Stimulated activated CD4-positive, alpha-beta T cell treated with anti-CD3 and anti-CD28 coated beads, Interleukin-1b, Interleukin-23, amount 100 ng/mL, for 1 hour (primary cell): ENCODE measurements around the gene RAB14.
A peak's percentile ranks its signal among the peaks of the same experiment; 100 is the strongest.
"Not testable (repeated sequence)": the region's sequence is repeated elsewhere in the genome, so short reads cannot be mapped to it uniquely, and the experiment has no call there.

Source experiments
- DNase-seq, 2 donors: peaks; one replicate each; pipeline ENCODE4 v3.0.0-alpha.2; 2020; ENCODE audit warnings: low read depth in 2 of 2

RAB14 gene

DNA sequence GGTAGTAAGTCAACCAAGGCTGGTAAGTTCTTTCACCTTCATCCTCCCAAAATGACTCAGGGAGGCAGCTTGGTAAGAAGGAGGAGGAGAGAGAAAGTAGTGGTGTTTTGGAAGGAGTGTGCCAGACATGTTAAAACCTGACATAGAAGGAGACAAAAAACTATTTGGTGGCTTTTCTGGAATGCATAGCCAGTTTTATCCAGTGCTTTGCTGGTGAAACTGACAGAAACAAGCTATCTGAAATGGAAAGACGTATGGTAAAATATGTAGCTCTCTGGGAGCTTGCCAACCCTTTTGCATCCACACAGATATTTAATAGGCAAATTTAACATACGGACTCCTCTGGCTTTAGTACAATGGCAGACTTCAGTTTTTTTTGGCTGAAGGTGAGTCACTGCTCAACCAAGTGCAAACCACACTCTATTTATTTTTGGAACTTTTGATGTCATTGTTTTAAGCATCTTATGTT is 45.4 kb downstream of the RAB14 start:
- no peak for DNase-seq

DNA sequence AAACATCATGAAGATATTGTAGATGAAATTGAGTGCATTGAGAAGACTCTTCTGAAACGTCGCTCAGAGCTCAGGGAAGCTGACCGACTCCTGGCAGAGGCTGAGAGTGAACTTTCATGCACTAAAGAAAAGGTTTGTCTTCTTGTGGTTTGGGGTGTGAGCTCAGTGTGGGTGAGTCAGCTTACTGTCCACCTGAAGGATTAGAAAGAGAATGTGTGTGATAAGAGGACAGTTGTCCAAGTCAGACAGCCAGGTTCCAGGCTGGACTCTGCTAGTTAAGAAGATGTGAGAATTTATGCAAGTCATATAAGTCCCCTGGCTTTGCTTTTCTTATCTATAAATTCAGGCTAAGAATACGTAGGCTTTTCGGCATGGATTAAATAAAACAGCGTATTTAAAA is 46.9 kb downstream of the RAB14 start:
- no peak for DNase-seq

DNA sequence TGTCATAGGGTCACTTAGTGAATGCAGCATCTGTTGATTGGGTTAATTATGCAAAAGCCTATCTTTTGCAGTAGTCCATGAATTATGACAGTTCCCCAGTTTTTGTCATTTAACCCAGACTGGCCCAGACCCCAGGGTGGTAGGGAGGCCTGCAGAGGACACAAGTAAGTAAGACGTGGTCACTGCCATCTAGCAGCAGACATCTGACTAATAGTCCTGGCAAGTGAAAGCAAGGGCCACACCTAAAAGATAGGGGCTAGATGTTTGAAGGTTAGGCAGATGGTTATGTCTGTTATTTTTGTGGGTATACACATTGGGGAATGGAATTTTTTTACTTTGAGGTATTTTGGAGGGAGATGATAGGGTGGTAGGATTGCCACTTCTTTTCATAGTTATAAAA is 48.0 kb downstream of the RAB14 start:
- no peak for DNase-seq

DNA sequence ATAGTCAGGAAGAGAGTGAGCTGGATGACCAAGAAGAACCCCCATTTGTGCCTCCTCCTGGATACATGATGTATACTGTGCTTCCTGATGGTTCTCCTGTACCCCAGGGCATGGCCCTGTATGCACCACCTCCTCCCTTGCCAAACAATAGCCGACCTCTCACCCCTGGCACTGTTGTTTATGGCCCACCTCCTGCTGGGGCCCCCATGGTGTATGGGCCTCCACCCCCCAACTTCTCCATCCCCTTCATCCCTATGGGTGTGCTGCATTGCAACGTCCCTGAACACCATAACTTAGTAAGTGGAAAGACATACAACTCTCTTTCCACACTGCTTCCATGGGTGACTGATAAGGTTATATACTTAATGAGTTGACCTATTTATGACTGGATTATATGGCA is 51.5 kb downstream of the RAB14 start:
- DNase-seq: no peak

DNA sequence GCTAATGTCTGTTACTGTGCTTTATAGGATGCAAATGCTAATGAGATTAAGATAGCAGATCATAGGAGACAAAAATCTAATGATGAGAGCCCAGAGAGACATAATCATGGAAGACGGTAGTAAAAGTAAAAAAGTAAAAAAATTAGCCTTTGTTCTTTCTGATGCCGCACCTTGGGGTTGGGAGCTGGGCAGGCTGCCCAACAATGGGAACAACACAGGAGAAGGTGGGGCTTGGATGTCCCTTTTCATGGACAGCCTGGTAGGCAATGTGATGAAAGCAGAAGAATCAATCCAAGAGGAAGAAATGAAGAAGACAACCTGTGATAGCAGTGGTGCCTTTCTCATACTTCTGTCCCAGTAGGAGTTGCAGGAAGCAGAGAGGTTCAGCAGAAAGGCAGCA is 57.2 kb downstream of the RAB14 start:
- DNase-seq: no peak

DNA sequence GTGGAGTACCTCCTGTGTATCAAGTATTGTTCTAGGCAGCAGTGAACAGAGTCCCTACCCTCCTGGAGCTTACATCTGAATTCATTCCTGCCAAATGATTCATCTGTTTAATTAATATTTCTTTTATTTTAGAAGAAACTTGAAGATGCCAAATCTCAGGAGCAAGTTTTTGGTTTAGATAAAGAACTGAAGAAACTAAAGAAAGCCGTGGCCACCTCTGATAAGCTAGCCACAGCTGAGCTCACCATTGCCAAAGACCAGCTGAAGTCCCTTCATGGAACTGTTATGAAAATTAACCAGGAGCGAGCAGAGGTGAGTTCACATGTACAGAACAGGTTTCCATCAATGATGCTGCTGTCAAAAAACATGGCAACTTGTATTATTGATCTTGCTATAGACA is 57.9 kb downstream of the RAB14 start:
- no peak for DNase-seq

DNA sequence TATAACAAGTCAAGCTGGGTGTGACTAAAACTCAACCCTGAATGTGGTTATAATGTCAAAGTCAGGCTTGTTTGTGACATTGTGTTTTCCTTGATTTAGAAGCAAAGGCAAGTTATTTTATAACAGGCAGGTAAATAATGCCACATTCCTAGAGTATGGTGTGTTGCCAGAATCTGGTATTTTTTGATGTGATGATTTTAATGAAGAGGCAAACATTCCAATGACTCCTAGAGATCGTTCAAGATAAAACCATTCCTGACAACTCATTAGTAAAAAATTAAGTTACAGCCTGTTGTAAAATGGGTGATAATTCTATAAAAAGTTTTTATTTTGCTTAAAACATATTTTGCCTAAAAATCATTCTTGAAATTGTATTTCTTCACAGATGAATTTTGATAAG is 60.0 kb downstream of the RAB14 start:
- DNase-seq: no peak

DNA sequence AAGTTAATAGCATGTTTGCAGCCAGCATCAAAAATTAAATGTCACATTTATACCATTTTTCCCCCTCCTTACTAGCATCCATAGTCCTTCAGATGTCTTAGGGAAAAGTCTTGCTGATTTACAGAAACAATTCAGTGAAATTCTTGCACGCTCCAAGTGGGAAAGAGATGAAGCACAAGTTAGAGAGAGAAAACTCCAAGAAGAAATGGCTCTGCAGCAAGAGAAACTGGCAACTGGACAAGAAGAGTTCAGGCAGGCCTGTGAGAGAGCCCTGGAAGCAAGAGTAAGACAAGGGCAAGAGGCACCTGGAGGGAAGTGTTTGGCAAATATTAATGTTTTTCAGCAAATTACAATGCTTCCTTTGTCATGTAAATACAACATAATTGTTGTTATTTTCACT is 60.4 kb downstream of the RAB14 start:
- DNase-seq: no peak

DNA sequence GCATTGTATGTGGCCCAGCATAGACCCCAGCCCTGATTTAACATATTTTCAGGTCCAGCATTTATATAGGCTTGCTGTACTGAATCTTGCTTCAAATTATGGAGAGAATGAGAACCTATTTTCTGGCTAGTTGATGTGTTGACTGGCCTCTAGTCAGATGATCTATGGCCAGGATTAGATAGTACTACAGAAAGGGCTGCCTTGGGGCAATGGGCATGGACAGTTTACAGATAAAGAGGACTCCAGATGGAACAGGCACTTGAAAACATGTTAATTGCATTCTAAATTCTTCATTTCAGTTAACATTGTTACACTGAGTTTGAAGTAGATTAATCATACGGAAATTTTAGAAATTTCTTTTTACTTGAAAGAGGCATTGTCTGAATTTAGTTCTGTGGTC is 61.5 kb downstream of the RAB14 start:
- DNase-seq: no peak

DNA sequence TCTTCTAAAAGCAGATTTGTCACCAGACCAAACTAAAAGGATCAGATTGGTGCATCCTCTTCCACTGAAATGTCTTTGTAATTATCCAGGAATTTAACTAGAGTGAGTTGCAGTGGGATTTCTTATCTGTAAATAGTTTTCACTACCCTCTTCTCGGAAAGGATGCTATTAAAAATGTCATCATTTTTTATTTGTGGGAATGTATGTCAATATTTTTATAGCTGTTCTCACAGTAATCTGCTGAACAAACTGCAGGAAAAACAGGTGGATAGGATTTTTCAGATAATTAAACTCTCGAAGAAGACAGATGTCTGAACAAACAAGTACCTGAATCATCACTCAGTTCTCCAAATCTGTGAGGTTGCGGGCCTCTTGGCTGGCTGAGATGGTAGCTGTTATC is 62.7 kb downstream of the RAB14 start:
- DNase-seq: no peak

DNA sequence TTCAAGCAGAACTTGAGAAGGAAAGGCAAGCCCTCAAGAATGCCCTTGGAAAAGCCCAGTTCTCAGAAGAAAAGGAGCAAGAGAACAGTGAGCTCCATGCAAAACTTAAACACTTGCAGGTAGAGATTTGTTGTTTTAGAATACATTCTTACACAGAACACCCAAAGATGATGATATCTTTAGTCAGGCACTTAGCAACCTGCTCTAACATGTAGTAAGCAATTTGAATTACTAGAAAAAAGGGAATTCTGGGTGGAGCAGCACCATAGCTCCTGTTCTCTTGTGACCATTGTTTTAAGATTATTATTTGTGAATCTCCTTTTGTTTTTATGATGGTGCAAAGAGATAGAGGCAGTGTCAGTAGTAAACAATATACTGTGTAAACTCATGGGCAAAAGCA is 63.1 kb downstream of the RAB14 start:
- DNase-seq: no peak

DNA sequence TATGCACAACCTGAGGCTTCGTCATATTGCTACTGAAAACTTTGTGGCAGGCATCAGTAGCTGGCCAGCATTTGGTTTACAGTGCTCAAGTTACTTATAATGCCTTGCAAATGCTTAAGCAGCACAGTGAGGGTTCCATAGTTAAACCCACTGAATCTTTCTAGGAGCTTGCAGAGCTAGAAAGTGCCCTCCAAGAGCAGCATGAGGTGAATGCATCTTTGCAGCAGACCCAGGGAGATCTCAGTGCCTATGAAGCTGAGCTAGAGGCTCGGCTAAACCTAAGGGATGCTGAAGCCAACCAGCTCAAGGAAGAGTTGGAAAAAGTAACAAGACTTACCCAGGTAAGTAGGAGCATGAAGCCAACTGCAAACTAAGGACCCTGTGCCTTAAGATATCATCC is 66.0 kb downstream of the RAB14 start:
- no peak for DNase-seq

DNA sequence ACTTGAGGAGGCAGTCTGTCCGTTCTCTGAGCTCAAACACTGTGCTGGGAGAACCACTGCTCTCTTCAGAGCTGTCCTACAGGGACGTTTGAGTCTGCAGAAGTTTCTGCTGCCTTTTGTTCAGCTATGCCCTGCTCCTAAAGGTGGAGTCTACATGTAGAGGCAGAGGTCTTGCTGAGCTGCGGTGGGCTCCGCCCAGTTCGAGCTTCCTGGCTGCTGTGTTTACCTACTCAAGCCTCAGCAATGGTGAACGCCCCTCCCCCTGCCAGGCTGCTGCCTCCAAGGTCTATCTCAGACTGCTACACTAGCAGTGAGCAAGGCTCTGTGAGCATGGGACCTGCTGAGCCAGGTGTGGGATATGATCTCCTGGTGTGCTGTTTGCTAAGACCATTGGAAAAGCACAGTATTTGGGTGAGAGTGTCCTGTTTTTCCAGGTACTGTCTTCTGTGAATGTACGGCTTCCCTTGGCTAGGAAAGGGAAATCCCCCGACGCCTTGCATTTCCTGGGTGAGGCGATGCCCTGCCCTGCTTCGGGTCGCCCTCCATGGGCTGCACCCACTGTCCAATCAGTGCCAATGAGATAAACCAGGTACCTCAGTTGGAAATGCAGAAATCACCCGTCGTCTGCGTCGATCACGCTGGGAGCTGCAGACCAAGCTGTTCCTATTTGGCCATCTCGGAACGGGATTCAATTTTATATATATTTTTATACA is 68.4 kb downstream of the RAB14 start:
- DNase-seq: peak in 1 of 2 donors; percentile 44

DNA sequence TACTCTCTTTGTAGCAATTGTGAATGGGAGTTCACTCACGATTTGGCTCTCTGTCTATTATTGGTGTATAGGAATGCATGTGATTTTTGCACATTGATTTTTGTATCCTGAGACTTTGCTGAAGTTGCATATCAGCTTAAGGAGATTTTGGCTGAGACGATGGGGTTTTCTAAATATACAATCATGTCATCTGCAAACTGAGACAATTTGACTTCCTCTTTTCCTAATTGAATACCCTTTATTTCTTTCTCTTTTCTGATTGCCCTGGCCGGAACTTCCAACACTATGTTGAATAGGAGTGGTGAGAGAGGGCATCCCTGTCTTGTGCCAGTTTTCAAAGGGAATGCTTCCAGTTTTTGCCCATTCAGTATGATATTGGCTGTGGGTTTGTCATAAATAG is 72.3 kb downstream of the RAB14 start:
- DNase-seq: not testable (repeated sequence)
